GM13976 (cell line): ENCODE data around the gene RIMS3.

Experiments
- DNase-seq: peaks from one replicate; pipeline ENCODE4 v3.0.0; 2012; ENCODE audit warnings: low spot score
- CTCF ChIP-seq: IDR thresholded peaks from 2 replicates; pipeline ENCODE4 v1.5.1; 2012; ENCODE audit warnings: borderline replicate concordance, mild to moderate bottlenecking; ENCODE audit not compliant: insufficient read depth; ENCODE audit errors: extremely low read depth, missing control alignments, control extremely low read depth
- in situ Hi-C: fragments of 300-500 bp; cut with MboI; formaldehyde crosslinking; loops from one replicate; pipeline ENCODE4 v1.12.0; 2022; ENCODE audit warnings: low sequenced_read_pairs, mixed read lengths, inconsistent platforms; ENCODE audit not compliant: unreplicated experiment

Gene RIMS3

DNA sequence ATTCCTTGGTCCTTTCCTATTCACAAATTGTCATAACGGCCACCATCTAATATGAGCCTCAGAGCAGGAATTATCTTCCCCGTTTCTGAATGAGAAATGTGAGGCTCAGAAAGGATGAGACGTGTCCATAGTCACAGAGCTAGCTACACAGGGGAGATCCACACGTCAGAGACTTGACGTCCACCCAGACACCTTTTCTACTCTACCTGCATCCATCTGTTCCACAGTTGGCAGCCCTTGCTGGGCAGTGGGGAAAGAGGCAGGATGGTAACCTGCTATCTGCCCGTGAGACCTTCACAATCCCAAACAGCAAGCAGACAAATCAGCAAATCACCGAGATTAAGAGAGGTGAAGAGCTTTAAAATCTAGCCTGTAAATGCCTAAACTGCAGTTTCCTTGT lies 8.4 kb downstream of the RIMS3 start:
- DNase-seq = no peak
- in situ Hi-C loops = no loop called here
- TF ChIP-seq CTCF = no peak

- no peak for DNase-seq
- no peak for TF ChIP-seq CTCF
- in situ Hi-C loops = no loop called here
Observed at GRCh38 chr1:40653851-40654537, 11.5 kb downstream of the RIMS3 start.

DNA sequence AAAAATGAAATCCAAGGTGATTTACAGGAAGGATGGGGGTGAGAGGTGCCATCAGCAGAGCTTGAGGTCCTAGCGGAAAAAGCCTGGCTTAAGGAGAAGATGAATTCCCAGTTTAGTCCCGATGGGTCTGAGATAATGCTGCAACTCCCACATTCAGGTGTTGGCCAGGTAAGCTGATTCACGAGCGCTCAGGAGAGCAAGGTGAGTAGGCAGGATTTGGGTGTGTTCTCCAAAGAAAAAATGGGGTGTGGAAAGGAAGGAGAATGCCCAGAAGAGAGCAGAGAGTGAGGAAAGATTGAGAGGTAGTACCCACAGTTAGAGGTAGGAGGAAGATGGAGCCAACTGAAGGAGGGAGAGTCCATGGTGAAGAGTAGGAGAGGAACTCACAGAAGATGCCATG lies 12.5 kb downstream of the RIMS3 start:
- TF ChIP-seq CTCF = no peak
- in situ Hi-C loops = no loop called here
- DNase-seq = no peak

- no peak for TF ChIP-seq CTCF
- no peak for DNase-seq
- in situ Hi-C loops = no loop called here
Observed at GRCh38 chr1:40652468-40652867, 13.0 kb downstream of the RIMS3 start.

DNA sequence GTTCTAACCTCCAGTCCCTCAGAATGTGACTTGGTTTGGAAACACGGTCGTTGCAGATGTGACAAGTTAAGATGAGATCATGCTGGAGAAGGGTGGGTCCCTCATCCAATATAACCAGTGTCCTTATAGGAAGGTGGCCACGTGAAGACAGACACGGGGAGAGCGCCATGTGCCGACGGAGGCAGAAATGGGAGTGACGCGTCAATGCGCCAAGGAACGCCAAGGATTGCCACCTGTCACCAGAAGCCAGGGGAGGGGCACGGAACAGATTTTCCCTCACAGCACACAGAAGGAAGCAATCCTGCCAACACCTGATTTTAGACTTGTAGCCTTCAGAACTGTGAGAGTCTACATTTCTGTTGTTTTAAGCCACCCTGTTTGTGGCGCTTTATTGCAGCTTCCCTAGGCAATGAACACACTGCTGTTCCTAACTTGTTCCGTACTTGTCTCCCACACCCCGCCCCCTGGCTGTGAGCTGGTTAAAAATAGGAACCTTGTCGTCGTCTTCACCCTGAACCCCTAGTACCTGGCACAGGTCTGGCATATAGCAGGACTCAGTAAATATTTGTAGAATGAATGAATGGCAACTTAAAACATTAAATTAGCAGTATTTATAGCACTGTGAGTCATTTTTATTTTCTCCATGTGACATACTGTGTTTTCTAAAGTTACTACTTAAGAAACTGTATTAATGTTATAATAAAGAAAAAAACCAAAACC lies 14.2 kb downstream of the RIMS3 start:
- no peak for TF ChIP-seq CTCF
- in situ Hi-C loops = no loop called here
- DNase-seq = no peak

DNA sequence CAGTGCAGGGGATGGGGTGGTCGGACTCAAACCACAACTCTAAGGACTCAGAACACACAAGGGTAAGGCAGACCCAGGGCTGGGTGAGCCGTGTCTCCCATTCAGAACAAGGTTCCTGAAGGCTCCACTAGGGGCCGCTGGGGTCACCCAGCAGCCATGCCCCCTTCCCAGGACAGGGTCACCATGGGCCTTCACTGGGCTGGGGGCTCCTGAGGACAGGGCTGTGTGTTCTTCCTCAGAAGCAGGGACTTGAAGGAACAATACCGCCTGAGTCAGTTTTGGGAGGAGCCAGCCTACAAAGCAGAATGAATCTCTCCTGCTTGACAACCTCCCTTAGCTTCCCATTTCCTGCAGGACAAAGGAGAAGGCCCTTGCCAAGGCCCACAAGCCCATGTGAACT lies 15.4 kb downstream of the RIMS3 start:
- TF ChIP-seq CTCF = peak; percentile 34
- peak; percentile 57 for DNase-seq
- in situ Hi-C loops = no loop called here

DNA sequence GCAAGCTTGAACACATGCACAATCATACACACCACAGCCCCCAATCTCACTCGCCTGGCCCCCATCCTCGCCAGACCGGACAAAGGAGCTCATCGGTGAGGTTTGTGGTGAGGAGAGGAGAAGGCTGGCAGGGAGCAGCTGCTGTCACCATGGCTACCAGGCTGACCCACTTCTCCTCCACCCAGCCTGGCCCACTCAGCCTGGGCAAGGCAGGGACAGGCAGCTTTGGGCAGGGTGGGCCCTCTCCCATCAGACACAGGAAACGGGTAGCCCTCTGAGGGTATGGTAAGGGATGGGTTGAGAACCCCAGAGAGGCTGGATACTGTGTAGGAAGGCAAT lies 15.9 kb downstream of the RIMS3 start:
- no peak for TF ChIP-seq CTCF
- in situ Hi-C loops = no loop called here
- no peak for DNase-seq
